Measurements from ENCODE around the gene GPR68.
"Not testable (repeated sequence)": the region's sequence is repeated elsewhere in the genome, so short reads cannot be mapped to it uniquely, and the experiment has no call there.

Gene GPR68

GRCh38 chr14:91249841-91250616 lies 5.5 kb upstream of the GPR68 start:
- Histone ChIP-seq H3K36me3 (ENCODE audit: control insufficient read depth in 2 of 2, insufficient read depth in 1 of 2, low read length in 2 of 2) (no peaks in the 10 kb centered on the region), H3K9me3 (ENCODE audit: control insufficient read depth, insufficient read depth, low read depth, low read length) (no peaks in the 10 kb centered on the region), H3K27ac (ENCODE audit: extremely low read depth, low read depth, low read length) (no peak overlapping the region), H3K4me3 (ENCODE audit: low read depth, low read length) (no peak overlapping the region), H3K4me1 (ENCODE audit: control insufficient read depth, insufficient read depth, low read length) (no peaks in the 10 kb centered on the region)
- TF ChIP-seq ZFP37 (tag by site-specific recombination; IDR thresholded peaks at IDR 0.05) (no peak), ZBTB20 (tag by site-specific recombination; IDR thresholded peaks at IDR 0.05) (peak; percentile 71)
- ChIA-PET POLR2A (interaction anchor here (0.6 kb wide), 1 partner anchor 56 kb away, joined by 6 read pairs; no protein-coding TSS in a partner anchor), CTCF (interaction anchor here (0.7 to 1.2 kb wide), 3 partner anchors 73 to 763 kb away, joined by 3 to 5 read pairs (median 3); no protein-coding TSS in a partner anchor)

GRCh38 chr14:91246051-91246852 lies 1.7 kb upstream of the GPR68 start:
- ChIA-PET POLR2A (no interaction called here), CTCF (interaction anchor here (0.7 kb wide), 1 partner anchor 47 kb away, joined by 4 read pairs; no protein-coding TSS in a partner anchor)
- H3K9me3 ChIP-seq (ENCODE audit: control insufficient read depth, insufficient read depth, low read depth, low read length), result no peaks in the 10 kb centered on the region
- H3K4me1 ChIP-seq (ENCODE audit: control insufficient read depth, insufficient read depth, low read length), result no peaks in the 10 kb centered on the region
- no peaks in the 10 kb centered on the region for H3K36me3 ChIP-seq (ENCODE audit: control insufficient read depth in 2 of 2, insufficient read depth in 1 of 2, low read length in 2 of 2)
- no peak overlapping the region for H3K4me3 ChIP-seq (ENCODE audit: low read depth, low read length)
- TF ChIP-seq ZNF112 (tag by site-specific recombination; IDR thresholded peaks at IDR 0.05), result no peak
- TF ChIP-seq ZNF157 (tag by site-specific recombination; IDR thresholded peaks at IDR 0.05), result no peak
- TF ChIP-seq ZBTB49 (tag by site-specific recombination; IDR thresholded peaks at IDR 0.05; ENCODE audit: low read depth), result no peak
- TF ChIP-seq ZNF549 (tag by site-specific recombination; IDR thresholded peaks at IDR 0.05), result no peak
- TF ChIP-seq ELK4 (IDR thresholded peaks at IDR 0.05; ENCODE audit: borderline replicate concordance, low read depth, low read length), result no peak
- TF ChIP-seq ZNF830 (tag by site-specific recombination; IDR thresholded peaks at IDR 0.05; ENCODE audit: low read depth), result no peak
- no peak for TF ChIP-seq ZNF561 (tag by site-specific recombination; IDR thresholded peaks at IDR 0.05; ENCODE audit: borderline replicate concordance)
- no peak for TF ChIP-seq ZNF10 (tag by site-specific recombination; IDR thresholded peaks at IDR 0.05)
- TF ChIP-seq PRDM1 (tag by site-specific recombination; IDR thresholded peaks at IDR 0.05), result no peak
- no peak for TF ChIP-seq ZNF37A (tag by site-specific recombination; IDR thresholded peaks at IDR 0.05)
- no peak for TF ChIP-seq ZNF560 (tag by site-specific recombination; IDR thresholded peaks at IDR 0.05; ENCODE audit: borderline replicate concordance)
- TF ChIP-seq ZNF530 (tag by site-specific recombination; IDR thresholded peaks at IDR 0.05; ENCODE audit: low read depth), result no peak
- TF ChIP-seq ZNF19 (tag by site-specific recombination; IDR thresholded peaks at IDR 0.05; ENCODE audit: low read depth), result no peak
- no peak for TF ChIP-seq ZXDB (tag by site-specific recombination; IDR thresholded peaks at IDR 0.05)
- TF ChIP-seq ZNF585B (tag by site-specific recombination; IDR thresholded peaks at IDR 0.05), result no peak
- no peak overlapping the region for H3K27ac ChIP-seq (ENCODE audit: extremely low read depth, low read depth, low read length)

GRCh38 chr14:91245616-91246015 lies 1.1 kb upstream of the GPR68 start:
- H3K4me1 ChIP-seq (ENCODE audit: control insufficient read depth, insufficient read depth, low read length); H3K36me3 ChIP-seq (ENCODE audit: control insufficient read depth in 2 of 2, insufficient read depth in 1 of 2, low read length in 2 of 2); POLR2A ChIA-PET; H3K27ac ChIP-seq (ENCODE audit: extremely low read depth, low read depth, low read length); CTCF ChIA-PET; H3K4me3 ChIP-seq (ENCODE audit: low read depth, low read length); H3K9me3 ChIP-seq (ENCODE audit: control insufficient read depth, insufficient read depth, low read depth, low read length): not testable (repeated sequence)
